Right ventricle myocardium inferior (tissue), 1 donor: ENCODE results near the gene DGCR2. TPM values are rescaled to one million over a fixed set of nuclear protein-coding genes. Genes with fewer than 3 reads are reported as not detected.
"Not testable (repeated sequence)": the region's sequence is repeated elsewhere in the genome, so short reads cannot be mapped to it uniquely, and the experiment has no call there.

Experiments
- ATAC-seq: fragments of 200-7000 bp; cut with Tn5 transposase; one replicate; pipeline ENCODE4 v1.9.1; 2020; ENCODE audit warnings: mild to moderate bottlenecking, moderate library complexity
- DNase-seq: peaks from one replicate; pipeline ENCODE4 v3.0.0; 2021; ENCODE audit errors: missing footprints
- intact Hi-C: fragments of 100-400 bp; cut with DNase I; formaldehyde crosslinking; loops from one replicate; pipeline ENCODE4 v1.11.0; 2022
- total RNA-seq: library from RNA; stranded (reverse); fragmentation: NEBNext Ultra II Directional; extraction: Animal tissue kit (Norgen Biotek cat#: 25700); gene quantifications from one replicate; pipeline ENCODE4 v1.2.1, GENCODE V29; 2021
- donor health status: DM: no; HTN: yes; CAD: no; lungs with severe emphysema.

DGCR2 gene
- total RNA-seq, 1 donor from 2014 or later: 29.9 TPM

DNA sequence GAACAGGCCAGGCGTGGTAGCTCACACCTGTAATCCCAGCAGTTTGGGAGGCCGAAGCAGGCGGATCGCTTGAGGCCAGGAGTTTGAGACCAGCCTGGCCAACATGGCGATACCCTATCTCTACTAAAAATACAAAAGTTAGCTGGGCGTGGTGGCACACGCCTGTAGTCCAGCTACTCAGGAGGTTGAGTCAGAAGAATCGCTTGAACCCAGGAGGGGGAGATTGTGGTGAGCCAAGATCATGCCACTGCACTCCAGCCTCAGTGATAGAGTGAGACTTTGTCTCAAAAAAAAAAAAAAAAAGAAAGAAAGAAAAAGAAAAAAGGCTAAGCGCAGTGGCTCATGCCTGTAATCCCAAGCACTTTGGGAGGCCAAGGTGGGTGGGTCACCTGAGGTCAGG is 110.6 kb downstream of the DGCR2 start:
- ATAC-seq, DNase-seq, intact Hi-C loops: not testable (repeated sequence)

DNA sequence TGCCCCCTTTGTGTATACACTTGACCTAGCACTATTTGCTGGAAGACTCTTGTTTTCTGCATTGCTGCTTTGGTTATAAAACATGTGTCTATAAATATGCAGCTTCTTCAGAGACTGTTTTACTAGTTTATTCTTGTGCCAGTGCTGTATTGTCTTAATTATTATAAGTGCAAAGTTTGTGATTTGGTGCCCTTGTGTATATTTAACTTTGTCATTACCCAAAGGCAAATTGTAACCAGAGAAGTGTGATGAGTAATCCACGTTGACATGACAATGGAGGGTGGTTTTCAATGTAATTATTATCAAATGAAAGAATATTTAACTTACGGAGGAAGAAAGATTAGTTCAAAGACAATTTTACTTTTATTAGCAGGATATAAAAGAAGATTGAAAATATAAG is 111.1 kb downstream of the DGCR2 start:
- intact Hi-C loops: no loop called here
- ATAC-seq (no peak), DNase-seq (no peak)

DNA sequence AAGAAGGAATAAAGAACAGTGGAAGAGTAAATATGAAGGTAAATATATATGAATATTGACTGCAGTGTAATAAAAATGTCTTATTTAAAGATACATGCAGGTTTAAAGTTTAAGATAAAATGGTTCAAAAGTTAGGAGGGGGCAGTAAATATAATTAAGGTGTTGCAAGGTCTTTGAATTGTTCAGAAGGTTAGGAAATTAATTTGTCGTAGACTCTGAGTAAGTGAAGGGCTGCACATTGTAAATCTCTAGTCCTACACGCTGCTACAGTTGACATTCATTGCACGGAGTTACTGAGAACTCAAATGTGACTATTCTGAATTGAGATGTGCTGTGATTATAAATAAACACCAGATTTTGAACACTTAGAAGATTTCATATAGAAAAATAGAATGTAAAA is 116.3 kb downstream of the DGCR2 start:
- intact Hi-C loops: no loop called here
- no peak for ATAC-seq
- no peak for DNase-seq

DNA sequence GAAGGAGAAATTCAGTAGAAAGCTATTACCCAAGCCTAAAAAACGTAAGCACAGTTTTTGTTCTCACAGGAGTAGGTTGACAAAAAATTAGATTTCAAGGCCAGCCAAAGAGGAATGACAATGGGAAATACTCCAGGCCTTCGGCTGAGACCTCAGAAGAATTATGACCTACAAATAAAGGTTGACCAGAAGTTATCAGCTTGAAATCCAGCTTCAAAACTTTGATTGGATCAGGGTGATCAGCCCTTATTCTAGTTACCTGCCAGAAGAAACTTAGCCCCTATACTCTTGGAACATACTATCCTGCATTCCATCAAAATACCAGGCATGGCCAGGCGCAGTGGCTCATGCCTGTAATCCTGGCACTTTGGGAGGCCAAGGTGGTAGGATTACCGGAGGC is 117.7 kb downstream of the DGCR2 start:
- DNase-seq (no peak), ATAC-seq (no peak)
- intact Hi-C loops: no loop called here

DNA sequence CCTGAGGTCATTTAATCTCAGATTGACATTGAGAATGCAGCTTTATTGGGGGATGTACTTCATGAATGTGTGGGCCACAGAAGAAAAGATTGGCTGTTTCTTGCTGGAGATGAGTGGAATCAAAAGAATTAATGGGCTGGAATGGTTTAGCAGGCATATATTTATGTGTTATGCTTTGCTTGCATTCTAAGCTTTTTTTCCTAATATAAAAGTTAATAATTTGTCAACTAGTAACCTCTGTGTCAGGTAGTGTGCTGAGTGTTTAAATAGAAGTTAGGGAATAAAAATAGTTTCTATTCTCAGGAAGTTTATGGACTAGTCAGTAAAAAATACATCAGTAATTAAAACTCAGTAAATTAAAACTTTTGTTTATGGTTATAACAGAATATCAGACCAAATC is 118.7 kb downstream of the DGCR2 start:
- DNase-seq: no peak
- intact Hi-C loops: no loop called here
- ATAC-seq: no peak

DNA sequence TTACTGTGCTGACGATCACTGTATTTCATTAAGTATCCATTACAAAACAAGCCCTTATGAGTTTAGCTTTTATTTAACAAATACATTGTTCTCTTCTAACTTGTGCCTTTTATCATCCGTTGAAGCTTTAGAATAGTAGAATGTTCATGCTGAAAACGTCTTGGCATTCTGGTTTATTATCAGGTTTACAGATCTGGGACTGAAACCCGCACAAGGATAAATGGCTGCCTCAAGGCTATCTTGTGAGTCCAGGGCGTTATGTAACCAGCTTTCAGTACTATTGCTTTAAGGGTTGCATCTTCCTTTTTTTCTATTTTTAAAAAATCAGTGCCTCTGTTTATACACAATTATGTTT is 119.6 kb downstream of the DGCR2 start:
- ATAC-seq (no peak), DNase-seq (no peak)
- intact Hi-C loops: no loop called here

DNA sequence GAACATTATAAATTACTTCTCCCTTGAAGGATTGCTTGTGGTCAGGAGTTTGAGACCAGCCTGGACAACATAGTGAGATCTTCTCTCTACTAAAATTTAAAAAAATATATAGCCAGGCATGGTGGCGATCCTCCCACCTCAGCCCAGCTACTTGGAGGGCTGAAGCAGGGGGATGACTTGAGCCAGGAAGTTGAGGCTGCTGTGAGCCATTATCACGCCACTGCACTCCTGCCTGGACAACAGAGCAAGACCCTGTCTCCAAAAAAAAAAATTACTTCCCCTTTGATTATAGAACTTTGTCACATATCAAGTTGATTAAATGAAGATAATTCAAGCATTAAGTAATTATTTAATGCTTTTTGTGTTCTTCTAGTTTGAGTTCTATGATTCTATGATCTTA is 121.0 kb downstream of the DGCR2 start:
- intact Hi-C loops: no loop called here
- no peak for ATAC-seq
- DNase-seq: no peak

DNA sequence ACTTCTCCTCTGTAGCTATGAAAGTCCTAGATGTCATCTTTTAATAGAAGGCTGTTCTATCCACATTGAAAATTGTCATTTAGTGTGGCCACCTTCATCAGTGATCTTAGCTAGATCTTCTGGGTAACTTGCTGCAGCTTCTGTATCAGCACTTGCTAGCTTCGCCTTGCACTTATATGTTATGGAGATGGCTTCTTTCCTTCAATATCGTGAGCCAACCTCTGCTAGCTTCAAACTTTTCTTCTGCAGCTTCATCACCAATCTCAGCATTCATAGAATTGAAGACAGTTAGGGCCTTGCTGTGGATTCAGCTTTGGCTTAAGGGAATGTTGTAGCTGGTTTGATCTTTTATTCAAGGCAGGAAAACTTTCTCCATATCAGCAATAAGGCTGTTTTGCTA is 122.1 kb downstream of the DGCR2 start:
- DNase-seq, ATAC-seq, intact Hi-C loops: not testable (repeated sequence)

DNA sequence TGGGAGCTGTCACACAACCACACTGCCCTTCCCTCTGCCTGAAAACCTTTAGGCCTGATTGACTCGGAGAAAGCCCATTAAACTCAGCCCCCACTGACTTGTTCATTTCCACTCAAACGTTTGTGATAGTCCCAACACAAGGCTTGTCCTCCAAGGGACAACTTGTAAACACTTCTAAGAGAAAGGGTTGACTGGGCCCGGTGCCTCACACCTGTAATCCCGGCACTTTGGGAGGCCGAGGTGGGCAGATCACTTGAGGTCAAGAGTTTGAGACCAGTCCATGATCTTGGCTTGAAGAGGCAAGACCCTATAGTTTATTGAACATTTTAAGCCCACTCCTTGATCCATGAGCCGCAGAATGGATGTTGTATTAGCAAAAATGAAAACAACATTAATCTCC is 122.8 kb downstream of the DGCR2 start:
- DNase-seq (no peak), ATAC-seq (no peak)
- intact Hi-C loops: no loop called here

DNA sequence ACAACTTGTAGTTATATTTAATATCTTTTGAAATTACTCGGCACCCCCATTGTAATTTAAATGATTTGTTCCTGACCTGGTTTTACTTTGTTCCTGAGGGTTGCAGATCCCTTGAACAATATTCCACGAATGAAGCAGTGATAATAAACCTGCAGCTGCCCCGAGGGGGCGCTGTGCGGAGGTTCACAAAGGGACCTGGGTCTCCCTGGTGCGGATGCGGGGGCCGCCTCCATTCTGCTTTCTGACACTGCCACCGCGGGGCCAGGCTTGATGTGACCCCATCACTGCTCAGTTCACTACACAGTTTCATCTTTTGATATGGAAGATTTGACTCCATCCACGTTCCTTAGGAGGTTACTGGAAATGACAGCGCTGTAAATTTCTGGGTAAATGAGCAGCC is 123.2 kb downstream of the DGCR2 start:
- ATAC-seq (no peak), DNase-seq (no peak)
- intact Hi-C loops: no loop called here

DNA sequence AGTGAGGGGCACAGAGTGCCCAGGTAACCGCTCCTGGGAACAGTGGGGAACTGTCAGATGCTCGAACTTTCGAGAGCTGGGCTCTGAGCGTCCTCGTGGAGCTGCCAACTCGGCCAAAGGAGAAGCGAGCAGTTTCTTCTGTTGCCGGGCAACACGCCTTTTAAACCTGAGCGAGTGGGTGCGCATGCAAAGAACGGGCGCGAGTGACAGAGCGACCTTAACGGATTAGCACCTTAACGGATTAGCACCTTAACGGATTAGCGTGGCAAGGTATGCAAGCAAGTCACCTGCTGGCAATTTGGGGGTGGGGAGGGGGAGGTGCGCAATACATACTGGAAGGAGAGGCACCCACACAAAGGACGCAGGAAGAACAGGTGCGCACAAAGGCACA is 124.3 kb downstream of the DGCR2 start:
- DNase-seq (no peak), ATAC-seq (no peak)
- intact Hi-C loops: no loop called here

DNA sequence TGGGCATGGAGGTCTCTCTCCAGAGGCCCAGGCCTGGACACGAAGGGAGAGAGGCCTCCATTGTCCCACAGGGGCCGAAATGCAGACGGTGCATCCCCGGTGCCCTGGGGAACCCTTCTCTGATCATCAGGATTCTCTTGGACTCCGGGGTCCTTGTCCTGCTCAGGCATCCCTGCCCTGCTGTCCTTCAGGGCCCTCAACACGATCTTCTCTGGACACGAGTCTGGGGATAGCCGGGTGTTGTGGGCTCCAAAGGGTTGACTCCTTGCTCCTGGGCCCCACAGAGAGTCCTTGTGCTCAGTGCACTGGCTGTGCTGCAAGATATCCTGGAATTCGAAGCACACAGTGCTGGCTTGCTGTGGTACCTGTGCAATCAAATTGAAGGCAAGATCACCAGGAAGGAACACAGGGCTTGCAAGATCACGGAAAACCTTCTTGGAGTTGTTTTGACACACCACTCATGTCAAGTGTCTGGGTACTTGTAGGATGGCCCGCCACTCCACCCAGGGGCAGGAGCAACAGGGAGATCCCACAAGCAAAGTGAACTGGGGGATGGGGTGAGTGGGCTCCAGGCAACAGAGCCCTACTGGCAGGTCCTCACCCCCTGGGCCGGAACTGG is 124.8 kb downstream of the DGCR2 start:
- intact Hi-C loops: no loop called here

DNA sequence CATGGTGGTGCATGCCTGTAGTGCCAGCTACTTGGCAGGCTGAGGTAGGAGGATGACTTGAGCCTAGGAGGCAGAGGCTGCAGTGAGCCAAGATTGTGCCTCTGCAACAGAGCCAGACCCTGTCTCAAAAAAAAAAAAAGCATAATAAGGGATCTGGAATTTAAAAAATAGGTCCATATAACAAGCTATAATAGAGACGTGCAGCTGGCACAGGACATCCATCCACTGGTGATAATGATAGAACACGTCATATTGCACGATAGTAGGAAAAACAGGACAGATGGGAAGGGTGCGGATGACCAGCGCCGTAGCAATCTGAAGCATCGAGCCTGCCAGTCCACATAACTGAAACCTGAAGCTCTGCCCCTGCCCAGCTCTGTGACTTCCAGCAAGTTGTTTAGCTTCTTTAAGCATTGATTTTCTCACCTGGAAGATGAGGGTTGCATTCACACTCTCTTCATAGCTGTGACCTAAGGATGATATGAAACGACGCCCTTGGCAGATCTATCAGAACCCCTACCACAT is 125.8 kb downstream of the DGCR2 start:
- no peak for ATAC-seq
- no peak for DNase-seq
- intact Hi-C loops: no loop called here

More for the DNA sequence above, 124.8 kb downstream of the DGCR2 start:
- DNase-seq: no peak
- no peak for ATAC-seq

DNA sequence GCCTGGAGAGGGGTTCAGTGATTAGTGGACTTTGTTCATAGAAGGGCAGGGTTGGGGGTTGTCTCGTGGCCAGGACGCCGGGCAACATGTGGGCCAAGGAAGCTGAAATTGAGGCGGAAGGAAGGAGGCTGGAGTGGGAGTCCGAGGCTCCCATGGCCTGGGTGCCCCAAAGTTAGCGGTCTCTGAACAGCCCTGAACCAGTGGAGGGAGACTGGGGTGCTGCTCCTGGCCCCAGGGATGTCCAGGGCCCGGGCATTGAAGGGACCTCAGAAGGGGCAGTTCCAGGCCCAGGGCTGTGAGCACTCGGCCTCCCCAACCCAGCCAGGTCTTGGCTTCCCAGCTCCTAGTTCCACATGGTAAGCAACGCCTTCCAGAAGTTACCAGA is 126.9 kb downstream of the DGCR2 start:
- intact Hi-C loops: no loop called here
- no peak for ATAC-seq
- no peak for DNase-seq

DNA sequence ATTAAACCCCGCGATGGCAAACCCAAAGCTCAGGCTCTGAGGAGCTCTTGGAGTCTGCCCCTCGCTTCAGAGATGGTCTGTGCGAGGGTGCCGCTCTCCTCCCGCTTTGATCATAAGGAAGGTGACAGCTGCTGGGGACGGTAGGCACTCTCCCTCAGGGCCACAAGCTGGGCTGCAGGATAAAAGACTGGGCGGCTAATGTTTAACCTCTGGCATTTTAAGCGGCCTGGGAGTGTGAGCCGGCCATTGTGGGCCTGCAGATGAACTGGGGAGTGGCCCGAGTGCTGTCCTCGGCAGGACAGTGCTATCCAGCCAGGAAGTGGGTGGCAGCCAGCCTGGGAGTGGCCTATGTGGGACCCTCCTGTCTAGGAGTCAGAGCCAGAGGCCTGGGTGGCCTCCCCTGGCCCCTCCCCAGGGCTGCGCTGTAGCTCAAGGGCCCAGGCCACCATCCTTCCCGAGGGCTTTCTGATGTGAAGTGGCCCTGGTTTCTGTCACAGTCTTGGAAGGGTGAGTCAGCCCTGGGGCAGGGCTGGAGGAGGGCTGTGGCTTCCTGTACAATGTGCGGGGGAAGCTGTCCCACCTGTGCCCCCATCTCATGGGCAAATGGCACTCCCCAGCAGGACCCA is 127.4 kb downstream of the DGCR2 start:
- intact Hi-C loops: no loop called here
- DNase-seq: no peak
- no peak for ATAC-seq

DNA sequence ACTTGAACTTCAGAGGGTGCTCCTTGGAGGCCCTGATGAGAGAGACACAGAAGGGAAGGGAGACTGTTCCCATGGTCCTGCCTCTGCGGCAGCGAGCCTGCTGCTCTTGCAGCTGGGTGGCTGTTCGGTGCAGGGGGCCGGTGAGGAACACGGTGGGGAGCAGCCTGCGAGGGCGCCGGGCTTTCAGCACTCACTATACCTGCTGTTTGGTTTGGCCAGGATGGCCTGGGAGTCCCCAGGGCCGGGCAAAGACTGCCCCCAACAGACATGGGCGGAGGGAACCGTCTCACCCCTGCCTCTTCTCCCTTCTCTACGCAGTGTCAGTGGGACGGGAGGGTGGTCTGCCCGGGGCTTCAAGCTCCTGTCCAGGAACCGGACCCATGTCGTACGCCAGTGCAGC is 128.2 kb downstream of the DGCR2 start:
- ATAC-seq: peak; percentile 30
- DNase-seq: no peak
- intact Hi-C loops: no loop called here

DNA sequence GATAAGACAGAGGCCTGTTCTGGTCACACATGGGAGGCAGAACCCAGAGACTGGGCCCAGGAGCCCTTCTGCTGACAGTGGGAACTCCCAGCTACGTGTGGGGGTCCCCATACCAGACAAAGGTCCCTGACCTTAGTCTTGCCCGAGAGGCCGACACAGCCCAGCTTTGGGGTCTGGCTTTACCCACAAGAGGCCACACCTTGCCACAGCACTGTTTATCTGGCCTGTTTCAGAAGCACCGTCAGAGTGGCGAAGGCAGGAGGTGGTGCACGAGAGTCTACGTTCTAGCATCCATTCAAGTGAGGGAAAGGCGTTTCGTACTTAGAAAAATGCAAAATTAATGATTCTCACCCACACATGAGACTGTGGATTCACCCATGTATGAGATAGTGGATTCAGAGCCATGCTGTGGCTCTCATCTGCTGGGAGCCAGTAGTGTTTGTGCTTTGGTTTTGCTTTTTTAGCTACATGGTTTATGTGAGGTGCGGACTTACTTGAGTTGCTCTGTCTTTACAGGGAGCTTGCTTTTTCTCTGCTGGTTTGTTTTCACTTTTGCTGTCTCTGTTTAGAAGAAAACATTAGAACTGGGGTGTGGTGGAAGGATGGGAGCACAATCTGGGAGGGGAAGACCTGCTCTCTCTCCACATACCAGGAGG is 129.5 kb downstream of the DGCR2 start:
- ATAC-seq: no peak
- no peak for DNase-seq
- intact Hi-C loops: no loop called here

DNA sequence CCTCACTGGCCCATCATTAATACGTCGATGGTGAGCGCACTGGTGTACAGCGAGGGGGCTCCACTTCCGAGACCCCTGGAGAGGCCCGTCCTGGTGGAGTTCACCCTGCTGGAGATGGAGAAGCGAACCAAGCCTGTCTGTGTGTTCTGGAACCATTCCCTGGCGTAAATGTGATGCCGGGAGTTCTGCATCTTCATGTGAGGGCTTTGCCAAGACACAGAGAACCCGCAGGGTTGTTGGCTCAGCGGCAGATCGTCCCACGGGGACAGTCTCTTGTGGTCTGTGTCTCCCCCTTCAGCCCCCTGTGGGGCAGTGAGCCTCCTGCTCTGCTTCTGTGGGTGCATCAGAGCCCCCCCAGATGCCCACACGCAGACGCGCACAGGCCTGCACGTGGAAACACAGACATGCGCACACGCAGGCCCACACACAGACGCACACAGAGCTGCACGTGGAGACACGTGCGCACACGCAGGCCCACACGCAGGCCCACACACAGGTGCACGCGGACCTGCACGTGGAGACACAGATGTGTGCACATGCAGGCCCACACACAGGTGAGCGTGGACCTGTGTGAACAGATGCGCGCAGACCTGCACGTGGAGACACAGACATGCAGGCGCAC is 130.3 kb downstream of the DGCR2 start:
- ATAC-seq: no peak
- intact Hi-C loops: no loop called here
- no peak for DNase-seq

DNA sequence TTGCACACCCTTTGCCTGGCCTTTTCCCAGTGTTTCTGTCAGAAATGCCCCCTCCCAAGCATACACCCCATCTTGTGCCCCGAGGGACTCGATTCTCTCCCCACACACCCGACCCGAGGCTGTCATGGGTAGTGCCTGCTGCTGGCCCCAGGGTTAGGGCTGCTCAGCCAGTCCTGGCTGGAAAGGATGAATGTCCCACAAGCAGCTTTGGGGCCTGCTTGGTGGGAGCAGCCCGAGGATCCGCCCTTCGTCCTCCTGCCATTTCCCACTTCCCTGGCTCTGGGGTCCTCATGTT is 131.1 kb downstream of the DGCR2 start:
- intact Hi-C loops: no loop called here
- DNase-seq: no peak

More for the DNA sequence above, 131.1 kb downstream of the DGCR2 start:
- ATAC-seq: no peak
